Heart left ventricle (tissue), 16 donors: ENCODE data around the gene TM9SF4. TPM values are rescaled to one million over a fixed set of nuclear protein-coding genes. Genes with fewer than 3 reads are reported as not detected.
A peak's percentile ranks its signal among the peaks of the same experiment; 100 is the strongest.

ENCODE experiments used
- ATAC-seq, 4 donors: fragments of 200-7000 bp; cut with Tn5 transposase; one replicate each; pipeline ENCODE4 v1.9.1; 2020 to 2022; ENCODE audit warnings: moderate library complexity in 4 of 4, mild to moderate bottlenecking in 3 of 4, moderate number of reproducible peaks in 1 of 4
- DNase-seq, 5 donors: peaks; one replicate each; pipeline ENCODE4 v3.0.0-alpha.2; 2020
- H3K27ac ChIP-seq, 12 donors: fragments of 200-600 bp; sonication (generic) in 4 of 12; one replicate each; pipeline versions ENCODE4 v1.5.0 to v1.8.0; 2016 to 2022; ENCODE audit warnings: mild to moderate bottlenecking in 2 of 12
- H3K27me3 ChIP-seq, 9 donors: fragments of 200-600 bp; sonication (generic) in 2 of 9; one replicate each; pipeline versions ENCODE4 v1.5.1 to v1.8.0; 2016 to 2022; ENCODE audit warnings: mild to moderate bottlenecking in 3 of 9
- H3K36me3 ChIP-seq, 9 donors: fragments of 200-600 bp; sonication (generic) in 2 of 9; one replicate each; pipeline versions ENCODE4 v1.5.0 to v1.8.0; 2018 to 2022; ENCODE audit warnings: mild to moderate bottlenecking in 2 of 9
- H3K4me1 ChIP-seq, 12 donors: fragments of 200-600 bp; sonication (generic) in 4 of 12; one replicate each; pipeline versions ENCODE4 v1.5.0 to v1.8.0; 2016 to 2022; ENCODE audit warnings: mild to moderate bottlenecking in 3 of 12
- H3K4me3 ChIP-seq, 12 donors: fragments of 200-600 bp; sonication (generic) in 4 of 12; one replicate each; pipeline versions ENCODE4 v1.5.0 to v1.8.0; 2017 to 2022; ENCODE audit warnings: mild to moderate bottlenecking in 9 of 12, moderate library complexity in 4 of 12
- H3K9me3 ChIP-seq, 12 donors: fragments of 200-600 bp; sonication (generic) in 4 of 12; one replicate each; pipeline versions ENCODE4 v1.5.0 to v1.8.0; 2016 to 2022; ENCODE audit warnings: mild to moderate bottlenecking in 1 of 12
- CTCF ChIP-seq, 12 donors: fragments of 200-600 bp; sonication (generic) in 4 of 12; IDR thresholded peaks; one replicate each; pipeline versions ENCODE4 v1.5.0 to v1.8.0; 2018 to 2022; ENCODE audit warnings: antibody characterized with exemption in 12 of 12, mild to moderate bottlenecking in 5 of 12
- POLR2A ChIP-seq, 2 donors: fragments of 450-650 bp; IDR thresholded peaks; one replicate each; pipeline ENCODE4 v1.6.1; 2017; ENCODE audit warnings: antibody characterized with exemption in 2 of 2, mild to moderate bottlenecking in 2 of 2, moderate library complexity in 2 of 2
- WGBS, 4 donors: extraction: QIAGEN DNeasy Blood & Tissue Kit in 2 of 4; methylation state at CpG; one replicate each; pipeline versions ENCODE4 v1.1.5 to v1.1.7; 2013 to 2018; 5-methylcytosine and 5-hydroxymethylcytosine counted together
- intact Hi-C, 10 donors: fragments of 100-400 bp; cut with DNase I; formaldehyde crosslinking; loops; one replicate each; pipeline versions ENCODE4 v1.11.1 to v1.14.2; 2022
- polyA plus RNA-seq, 2 donors: library from polyadenylated mRNA; stranded (reverse); fragments of 200-250 nt; gene quantifications; one replicate each; pipeline ENCODE4 v1.2.3, GENCODE V29; 2013
- total RNA-seq, 9 donors: library from RNA; depleted of rRNA in 2 of 9; stranded (reverse); fragments of >200 nt in 2 of 9; fragmentation: NEBNext Ultra II Directional in 3 of 9; extraction: Animal tissue kit (Norgen Biotek cat#: 25700) in 3 of 9; gene quantifications; one replicate each; pipeline versions ENCODE4 v1.1.0 to v1.2.4, GENCODE V29; 2016 to 2023
- donor health status: ischemic (EF 13 %, LVEDD 7.1; RV severe dilation, severe dysfunction).
- donor health status: healthy with polysubstance abuse.
- donor health status: DM: no; HTN: yes; CAD: no.
- donor health status: DM: no; HTN: no; CAD: no.
- donor health status: ischemic (EF 25% LVEDD 6.9; RV normal size, moderate dysfunction).
- donor health status: ischemic (EF 25% LVEDD 5.7; RV mildly dilated, moderate dysfunction).
- donor health status: healthy.
- donor health status: DM: yes; HTN: yes; CAD: no.
- donor health status: ischemic (EF 35%, LVEDD 5.7; RV mildly dilated, moderate dysfunction).
- donor health status: nonischemic (EF 11% LVEDD 7.7; RV severe dilation, severe dysfunction).
- donor health status: DM: yes; HTN: yes; CAD: no.
- donor health status: PGD.
- donor health status: ischemic (EF 29% LVEDD 5.4; RV normal size, mild dysfunction).
- donor health status: nonischemic (EF 23%, LVEDD 6.1; RV moderate dilation, normal function).

Gene TM9SF4
- total and polyA plus RNA-seq, 11 donors = 15.7 to 37.9 (median 28.8) TPM

DNA sequence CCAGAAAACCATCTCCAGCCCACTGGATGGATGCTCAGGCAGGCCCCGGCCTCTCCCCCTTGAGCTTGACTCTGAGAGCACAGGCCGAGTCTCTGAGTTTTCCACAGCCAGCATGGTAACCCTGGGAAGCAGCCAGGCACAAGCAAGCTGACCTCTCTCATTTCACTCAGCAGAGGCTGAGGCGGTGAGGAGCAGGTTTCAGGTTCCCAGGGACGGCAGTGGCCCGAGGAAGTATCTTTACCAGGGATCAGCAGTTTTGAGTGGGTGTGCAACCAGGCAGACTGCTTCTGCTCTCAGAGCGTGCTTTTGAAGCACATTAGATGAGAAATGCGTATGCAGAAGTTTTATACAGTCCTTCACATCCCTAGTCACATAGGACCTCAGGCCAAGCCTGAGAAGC lies 44.8 kb upstream of the TM9SF4 start:
- Histone ChIP-seq H3K4me3 (no peak overlapping the region), H3K27ac (peak overlapping the region in 1 of 12 donors; percentile 92), H3K9me3 (no peaks in the 10 kb centered on the region), H3K27me3 (peaks cover 0 to 19% (median 3%) of the 10 kb centered on the region in 9 donors), H3K4me1 (peaks cover 0 to 69% (median 0%) of the 10 kb centered on the region in 12 donors), H3K36me3 (no peaks in the 10 kb centered on the region)
- TF ChIP-seq POLR2A (IDR thresholded peaks at IDR 0.05) = no peak
- TF ChIP-seq CTCF (IDR thresholded peaks at IDR 0.05) = no peak
- WGBS, 4 donors = 64 to 76% (median 73%) methylated on average over 7 of the region's 7 CpGs
- DNase-seq (no peak), ATAC-seq (no peak)
- intact Hi-C loops = no loop called here

DNA sequence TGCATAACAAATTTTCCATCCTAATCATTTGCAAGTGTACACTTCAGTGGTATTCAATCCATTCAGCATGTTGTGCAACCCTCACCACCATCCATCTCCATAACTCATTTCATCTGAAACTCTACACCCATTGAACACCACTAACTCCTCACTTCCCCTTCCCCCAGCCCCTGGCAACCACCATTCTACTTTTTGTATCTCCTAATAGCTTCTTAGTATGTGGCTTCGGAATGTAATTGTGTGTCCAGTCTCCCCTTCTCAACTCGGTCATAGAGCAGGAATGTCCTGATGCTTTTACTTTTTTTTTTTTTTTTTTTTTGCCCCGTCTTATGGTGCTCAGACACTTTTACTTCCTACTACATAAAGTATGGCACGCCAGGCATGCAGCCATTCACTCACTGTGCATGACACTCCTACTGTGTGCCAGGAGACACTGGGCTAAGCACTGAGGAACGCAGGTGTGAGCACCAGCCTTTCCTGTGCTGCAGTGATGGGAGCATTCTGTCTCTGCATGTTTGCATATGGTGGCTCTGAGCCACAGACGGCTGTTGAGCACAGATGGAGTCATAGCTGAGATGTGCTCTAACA lies 42.2 kb upstream of the TM9SF4 start:
- H3K4me1 ChIP-seq = peaks cover 0 to 74% (median 0%) of the 10 kb centered on the region in 12 donors
- ATAC-seq (no peak), DNase-seq (no peak)
- H3K36me3 ChIP-seq = peaks cover 0 to 7% (median 0%) of the 10 kb centered on the region in 9 donors
- H3K9me3 ChIP-seq = no peaks in the 10 kb centered on the region
- H3K27me3 ChIP-seq = peaks cover 0 to 11% (median 0%) of the 10 kb centered on the region in 9 donors
- no peak for TF ChIP-seq POLR2A (IDR thresholded peaks at IDR 0.05)
- TF ChIP-seq CTCF (IDR thresholded peaks at IDR 0.05) = no peak
- H3K4me3 ChIP-seq = no peak overlapping the region
- H3K27ac ChIP-seq = peak overlapping the region in 1 of 12 donors; percentile 92
- intact Hi-C loops = no loop called here
- 60 to 72% (median 66%) methylated on average over 6 of the region's 6 CpGs for WGBS, 4 donors

GRCh38 chr20:32068174-32068573 lies 41.3 kb upstream of the TM9SF4 start:
- WGBS, 4 donors = 47 to 99% (median 97%) methylated on average over 2 of the region's 2 CpGs
- Histone ChIP-seq H3K36me3 (peaks cover 0 to 14% (median 0%) of the 10 kb centered on the region in 9 donors), H3K4me1 (peaks cover 0 to 69% (median 0%) of the 10 kb centered on the region in 12 donors), H3K27me3 (peaks cover 0 to 4% (median 0%) of the 10 kb centered on the region in 9 donors), H3K27ac (peak overlapping the region in 1 of 12 donors; percentile 92), H3K9me3 (no peaks in the 10 kb centered on the region), H3K4me3 (no peak overlapping the region)
- no peak for DNase-seq
- no peak for TF ChIP-seq CTCF (IDR thresholded peaks at IDR 0.05)
- intact Hi-C loops = no loop called here
- no peak for ATAC-seq

- TF ChIP-seq POLR2A (IDR thresholded peaks at IDR 0.05) = no peak
- TF ChIP-seq CTCF (IDR thresholded peaks at IDR 0.05) = no peak
- Histone ChIP-seq H3K36me3 (peaks cover 0 to 29% (median 0%) of the 10 kb centered on the region in 9 donors), H3K4me1 (peaks cover 0 to 57% (median 0%) of the 10 kb centered on the region in 12 donors), H3K27me3 (peaks cover 0 to 4% (median 0%) of the 10 kb centered on the region in 9 donors), H3K4me3 (no peak overlapping the region), H3K27ac (peak overlapping the region in 1 of 12 donors; percentile 92), H3K9me3 (no peaks in the 10 kb centered on the region)
- DNase-seq = no peak
- intact Hi-C loops = loop anchor here in 1 of 10 donors (10.0 kb wide), 1 partner anchor 65 kb away; no protein-coding TSS in a partner anchor
- ATAC-seq = no peak
These were observed 39.8 kb upstream of the TM9SF4 start for GRCh38 chr20:32069711-32070110.
